Vagina (tissue), 2 donors: ENCODE results near the gene SLC24A3. TPM values are rescaled to one million over a fixed set of nuclear protein-coding genes. Genes with fewer than 3 reads are reported as not detected.

Experiments
- DNase-seq, 2 donors: peaks; one replicate each; pipeline ENCODE4 v3.0.0-alpha.2; 2017; ENCODE audit errors: extremely low spot score in 2 of 2
- H3K27ac ChIP-seq: fragments of 200-600 bp; sonication (generic); one replicate; pipeline ENCODE4 v1.5.1; 2019
- H3K27me3 ChIP-seq: fragments of 200-600 bp; sonication (generic); one replicate; pipeline ENCODE4 v1.5.1; 2019
- H3K36me3 ChIP-seq, 2 donors: fragments of 200-600 bp; sonication (generic); one replicate each; pipeline ENCODE4 v1.5.1; 2017 to 2019
- H3K4me1 ChIP-seq: fragments of 200-600 bp; sonication (generic); one replicate; pipeline ENCODE4 v1.5.1; 2019
- H3K4me3 ChIP-seq, 2 donors: fragments of 200-600 bp; sonication (generic); 1 replicate in 1 of 2; 2 replicates in 1 of 2; pipeline ENCODE4 v1.5.1; 2016 to 2019
- H3K9me3 ChIP-seq: fragments of 200-600 bp; sonication (generic); one replicate; pipeline ENCODE4 v1.5.1; 2019
- CTCF ChIP-seq, 3 experiments: fragments of 450-650 bp in 2 of 3; fragments of 200-600 bp in 1 of 3; sonication (generic) in 1 of 3; IDR thresholded peaks; one replicate each; pipeline ENCODE4 v1.5.1; 2017 to 2019; ENCODE audit warnings: antibody characterized with exemption in 3 of 3, mild to moderate bottlenecking in 2 of 3, moderate library complexity in 2 of 3
- POLR2A ChIP-seq, 2 donors: fragments of 450-650 bp; IDR thresholded peaks; one replicate each; pipeline ENCODE4 v1.6.1; 2017; ENCODE audit warnings: antibody characterized with exemption in 2 of 2, mild to moderate bottlenecking in 2 of 2, moderate library complexity in 2 of 2
- POLR2AphosphoS5 ChIP-seq, 2 donors: sonication (generic); formaldehyde crosslinking; IDR thresholded peaks; one replicate each; pipeline ENCODE4 v1.9.0; 2017; ENCODE audit warnings: antibody characterized with exemption in 2 of 2, mild to moderate bottlenecking in 2 of 2, low read depth in 1 of 2; ENCODE audit not compliant: insufficient read depth in 1 of 2
- intact Hi-C: fragments of 100-400 bp; cut with DNase I; formaldehyde crosslinking; loops from one replicate; pipeline ENCODE4 v1.15.1; 2023
- total RNA-seq: library from RNA; depleted of rRNA; stranded (reverse); fragments of >200 nt; gene quantifications from one replicate; pipeline ENCODE4 v1.2.3, GENCODE V29; 2016

The SLC24A3 gene
- total RNA-seq, 1 donor from 2014 or later = 12.3 TPM

DNA sequence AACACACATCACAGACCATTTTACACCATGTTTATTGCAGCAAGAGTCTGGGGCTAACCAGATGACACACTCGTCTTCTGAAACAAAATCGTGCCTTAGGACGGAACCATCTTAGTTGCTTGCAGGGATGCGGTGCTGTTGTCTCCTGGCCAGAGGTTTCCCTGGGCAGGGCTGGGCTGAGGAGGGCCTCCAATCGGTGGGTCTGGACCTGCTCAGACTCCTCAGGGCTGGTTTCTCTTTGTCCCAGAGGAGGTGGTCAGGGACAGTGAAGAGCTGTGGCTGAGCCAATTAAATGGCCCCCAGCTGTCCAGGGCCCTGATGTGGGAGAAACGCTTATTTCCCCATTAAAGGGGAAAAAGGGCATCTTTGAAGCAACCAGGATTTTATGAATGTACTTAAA lies 117.6 kb downstream of the SLC24A3 start:
- Histone ChIP-seq H3K9me3 (no peaks in the 10 kb centered on the region), H3K4me3 (no peak overlapping the region), H3K27ac (no peak overlapping the region), H3K36me3 (no peaks in the 10 kb centered on the region), H3K27me3 (no peaks in the 10 kb centered on the region), H3K4me1 (no peaks in the 10 kb centered on the region)
- no peak for TF ChIP-seq POLR2A (IDR thresholded peaks at IDR 0.05)
- TF ChIP-seq CTCF (IDR thresholded peaks at IDR 0.05) = no peak
- no peak for TF ChIP-seq POLR2AphosphoS5 (IDR thresholded peaks at IDR 0.05; ENCODE audit: insufficient read depth in 1 of 2, low read depth in 1 of 2)
- intact Hi-C loops = no loop called here
- peak in 1 of 2 donors; percentile 81 for DNase-seq

DNA sequence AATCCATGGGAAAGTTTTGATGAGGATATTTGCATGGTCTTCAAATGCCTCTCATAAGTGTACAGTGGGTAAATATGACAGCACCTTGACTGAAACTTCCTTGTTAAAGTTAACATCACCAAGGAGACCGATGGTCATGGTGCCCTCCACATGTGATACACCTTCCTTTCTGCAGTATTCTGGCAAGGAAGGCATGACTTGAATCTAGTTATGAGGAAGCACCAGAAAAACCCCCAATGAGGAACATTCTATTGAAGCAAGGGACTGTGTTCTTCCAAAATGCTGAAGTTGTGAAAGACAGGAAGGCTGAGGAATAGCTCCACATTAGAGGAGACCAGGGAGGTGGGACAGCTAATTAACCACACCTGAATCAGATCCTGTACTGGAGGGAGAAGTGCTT lies 118.3 kb downstream of the SLC24A3 start:
- H3K4me3 ChIP-seq = no peak overlapping the region

GRCh38 chr20:19333563-19333962 lies 121.1 kb downstream of the SLC24A3 start:
- intact Hi-C loops = no loop called here
- no peak for TF ChIP-seq CTCF (IDR thresholded peaks at IDR 0.05)
- TF ChIP-seq POLR2A (IDR thresholded peaks at IDR 0.05) = no peak
- no peaks in the 10 kb centered on the region for H3K27me3 ChIP-seq

More for the DNA sequence above, 118.3 kb downstream of the SLC24A3 start:
- no peak for TF ChIP-seq POLR2AphosphoS5 (IDR thresholded peaks at IDR 0.05; ENCODE audit: insufficient read depth in 1 of 2, low read depth in 1 of 2)
- no peak for TF ChIP-seq POLR2A (IDR thresholded peaks at IDR 0.05)
- TF ChIP-seq CTCF (IDR thresholded peaks at IDR 0.05) = no peak
- Histone ChIP-seq H3K4me1 (no peaks in the 10 kb centered on the region), H3K9me3 (no peaks in the 10 kb centered on the region), H3K27ac (no peak overlapping the region), H3K36me3 (no peaks in the 10 kb centered on the region), H3K27me3 (no peaks in the 10 kb centered on the region)
- intact Hi-C loops = no loop called here
- DNase-seq = no peak

GRCh38 chr20:19335341-19335740 lies 122.9 kb downstream of the SLC24A3 start:
- DNase-seq = no peak
- H3K27me3 ChIP-seq = no peaks in the 10 kb centered on the region
- TF ChIP-seq POLR2AphosphoS5 (IDR thresholded peaks at IDR 0.05; ENCODE audit: insufficient read depth in 1 of 2, low read depth in 1 of 2) = no peak
- no peak for TF ChIP-seq CTCF (IDR thresholded peaks at IDR 0.05)
- no peak for TF ChIP-seq POLR2A (IDR thresholded peaks at IDR 0.05)
- no peaks in the 10 kb centered on the region for H3K4me1 ChIP-seq
- H3K27ac ChIP-seq = no peak overlapping the region
- H3K36me3 ChIP-seq = no peaks in the 10 kb centered on the region
- intact Hi-C loops = no loop called here
- no peak overlapping the region for H3K4me3 ChIP-seq
- no peaks in the 10 kb centered on the region for H3K9me3 ChIP-seq

More at GRCh38 chr20:19333563-19333962, 121.1 kb downstream of the SLC24A3 start:
- Histone ChIP-seq H3K27ac (no peak overlapping the region), H3K4me3 (no peak overlapping the region), H3K9me3 (no peaks in the 10 kb centered on the region), H3K4me1 (no peaks in the 10 kb centered on the region), H3K36me3 (no peaks in the 10 kb centered on the region)
- no peak for DNase-seq

- Histone ChIP-seq H3K27me3 (no peaks in the 10 kb centered on the region), H3K9me3 (no peaks in the 10 kb centered on the region), H3K27ac (no peak overlapping the region), H3K4me3 (no peak overlapping the region), H3K36me3 (no peaks in the 10 kb centered on the region), H3K4me1 (no peaks in the 10 kb centered on the region)
- TF ChIP-seq CTCF (IDR thresholded peaks at IDR 0.05) (no peak), POLR2A (IDR thresholded peaks at IDR 0.05) (no peak)
- DNase-seq = no peak
- intact Hi-C loops = no loop called here
These were observed 123.5 kb downstream of the SLC24A3 start for GRCh38 chr20:19335916-19336315.
